KMS-11 (cell line): ENCODE results near the gene SPPL2A.

Experiments
- H2AFZ ChIP-seq: fragments of 200-600 bp; sonication (generic); 2 replicates; pipeline ENCODE4 v1.6.1; 2016; ENCODE audit warnings: antibody characterized with exemption, mixed run types, low read depth
- H3K27ac ChIP-seq: fragments of 200-600 bp; sonication (generic); 2 replicates; pipeline ENCODE4 v1.6.1; 2016; ENCODE audit warnings: mild to moderate bottlenecking, mixed run types
- H3K27me3 ChIP-seq: fragments of 200-600 bp; sonication (generic); 2 replicates; pipeline ENCODE4 v1.6.1; 2017; ENCODE audit warnings: mild to moderate bottlenecking, low read depth, mixed run types, moderate library complexity; ENCODE audit not compliant: insufficient read depth
- H3K36me3 ChIP-seq: fragments of 200-600 bp; sonication (generic); 2 replicates; pipeline ENCODE4 v1.6.1; 2017; ENCODE audit warnings: mild to moderate bottlenecking, mixed run types; ENCODE audit not compliant: insufficient read depth
- H3K4me1 ChIP-seq: fragments of 200-600 bp; sonication (generic); 2 replicates; pipeline ENCODE4 v1.6.1; 2016; ENCODE audit warnings: mild to moderate bottlenecking, low read depth, mixed run types; ENCODE audit not compliant: poor library complexity, severe bottlenecking
- H3K4me2 ChIP-seq: fragments of 200-600 bp; sonication (generic); 2 replicates; pipeline ENCODE4 v1.7.0; 2016; ENCODE audit warnings: mild to moderate bottlenecking, mixed run types
- H3K4me3 ChIP-seq: fragments of 200-600 bp; sonication (generic); IDR thresholded peaks from 2 replicates; pipeline ENCODE4 v1.6.1; 2017; ENCODE audit warnings: low read depth, low read length, mixed read lengths; ENCODE audit not compliant: insufficient read depth
- H3K79me2 ChIP-seq: fragments of 200-600 bp; sonication (generic); 2 replicates; pipeline ENCODE4 v1.6.1; 2016; ENCODE audit warnings: low read depth, mixed run types; ENCODE audit not compliant: insufficient read depth
- H3K9ac ChIP-seq: fragments of 200-600 bp; sonication (generic); 2 replicates; pipeline ENCODE4 v1.6.1; 2016; ENCODE audit warnings: mild to moderate bottlenecking, mixed run types
- H4K20me1 ChIP-seq: fragments of 200-600 bp; sonication (generic); 2 replicates; pipeline ENCODE4 v1.6.1; 2016; ENCODE audit warnings: mild to moderate bottlenecking, mixed run types; ENCODE audit not compliant: insufficient read depth
- TF ChIP-seq, protein P1 (sequence below): fragments of 200-600 bp; sonication (generic); conservative IDR thresholded peaks from 2 replicates; pipeline ENCODE4 v1.6.1; 2017; ENCODE audit warnings: low read depth, mild to moderate bottlenecking, antibody characterized with exemption, low read length, moderate library complexity, mixed read lengths

Gene SPPL2A

DNA sequence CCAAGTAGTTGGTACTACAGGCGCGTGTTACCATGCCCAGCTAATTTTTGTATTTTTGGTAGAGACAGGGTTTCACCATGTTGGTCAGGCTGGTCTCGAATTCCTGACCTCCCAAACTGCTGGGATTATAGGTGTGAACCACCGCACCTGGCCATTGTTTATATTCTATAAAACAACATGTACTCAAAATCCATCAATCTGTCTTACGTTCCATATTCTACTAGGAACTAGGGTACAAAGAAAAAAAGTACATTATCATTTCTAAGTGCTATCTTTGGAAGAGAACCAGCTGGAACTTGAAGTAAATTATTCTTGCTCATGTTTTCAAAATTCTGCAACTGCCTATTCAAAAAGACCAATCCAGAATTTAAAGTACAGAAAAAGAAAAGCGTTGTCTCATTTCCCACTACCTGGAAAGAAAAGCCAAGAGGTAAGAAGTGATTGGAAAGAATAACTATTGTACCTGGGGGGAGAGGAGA, 15.2 kb downstream of the SPPL2A start:
- H2AFZ ChIP-seq: no peak overlapping the region
- no peaks in the 10 kb centered on the region for H3K27me3 ChIP-seq
- H3K4me3 ChIP-seq: no peak overlapping the region
- H4K20me1 ChIP-seq: no peaks in the 10 kb centered on the region
- TF ChIP-seq, protein P1, sequence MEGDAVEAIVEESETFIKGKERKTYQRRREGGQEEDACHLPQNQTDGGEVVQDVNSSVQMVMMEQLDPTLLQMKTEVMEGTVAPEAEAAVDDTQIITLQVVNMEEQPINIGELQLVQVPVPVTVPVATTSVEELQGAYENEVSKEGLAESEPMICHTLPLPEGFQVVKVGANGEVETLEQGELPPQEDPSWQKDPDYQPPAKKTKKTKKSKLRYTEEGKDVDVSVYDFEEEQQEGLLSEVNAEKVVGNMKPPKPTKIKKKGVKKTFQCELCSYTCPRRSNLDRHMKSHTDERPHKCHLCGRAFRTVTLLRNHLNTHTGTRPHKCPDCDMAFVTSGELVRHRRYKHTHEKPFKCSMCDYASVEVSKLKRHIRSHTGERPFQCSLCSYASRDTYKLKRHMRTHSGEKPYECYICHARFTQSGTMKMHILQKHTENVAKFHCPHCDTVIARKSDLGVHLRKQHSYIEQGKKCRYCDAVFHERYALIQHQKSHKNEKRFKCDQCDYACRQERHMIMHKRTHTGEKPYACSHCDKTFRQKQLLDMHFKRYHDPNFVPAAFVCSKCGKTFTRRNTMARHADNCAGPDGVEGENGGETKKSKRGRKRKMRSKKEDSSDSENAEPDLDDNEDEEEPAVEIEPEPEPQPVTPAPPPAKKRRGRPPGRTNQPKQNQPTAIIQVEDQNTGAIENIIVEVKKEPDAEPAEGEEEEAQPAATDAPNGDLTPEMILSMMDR: no peak
- peaks cover 6% of the 10 kb centered on the region for H3K4me1 ChIP-seq
- no peaks in the 10 kb centered on the region for H3K36me3 ChIP-seq
- no peak overlapping the region for H3K9ac ChIP-seq
- H3K27ac ChIP-seq: no peak overlapping the region
- no peaks in the 10 kb centered on the region; the same call in none of the 2 replicates for H3K79me2 ChIP-seq
- H3K4me2 ChIP-seq: no peak overlapping the region

DNA sequence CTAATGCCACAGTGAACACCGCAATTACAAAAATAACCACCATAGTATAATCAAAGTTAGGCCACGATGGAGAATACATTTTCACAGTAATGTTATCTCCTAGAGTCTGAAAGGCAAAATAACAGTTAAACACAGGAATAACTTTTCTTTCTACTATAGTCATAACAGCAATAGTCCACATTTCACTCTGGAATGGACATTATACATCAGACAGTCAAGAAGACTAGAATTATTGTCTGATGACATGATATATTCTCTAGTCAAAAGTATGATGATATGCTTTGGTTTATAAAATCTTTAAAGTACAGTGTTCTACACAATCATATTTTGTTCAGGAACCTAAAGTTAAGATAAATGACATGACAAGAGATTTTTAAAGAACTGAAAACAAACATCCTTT, 18.0 kb downstream of the SPPL2A start:
- Histone ChIP-seq H3K27ac (no peak overlapping the region), H3K4me3 (no peak overlapping the region), H3K4me2 (no peak overlapping the region), H3K36me3 (no peaks in the 10 kb centered on the region), H3K9ac (no peak overlapping the region), H3K4me1 (no peaks in the 10 kb centered on the region), H3K27me3 (no peaks in the 10 kb centered on the region), H4K20me1 (no peaks in the 10 kb centered on the region), H2AFZ (no peak overlapping the region), H3K79me2 (no peaks in the 10 kb centered on the region; the same call in 1 of the 2 replicates)
- TF ChIP-seq, protein P1: no peak

DNA sequence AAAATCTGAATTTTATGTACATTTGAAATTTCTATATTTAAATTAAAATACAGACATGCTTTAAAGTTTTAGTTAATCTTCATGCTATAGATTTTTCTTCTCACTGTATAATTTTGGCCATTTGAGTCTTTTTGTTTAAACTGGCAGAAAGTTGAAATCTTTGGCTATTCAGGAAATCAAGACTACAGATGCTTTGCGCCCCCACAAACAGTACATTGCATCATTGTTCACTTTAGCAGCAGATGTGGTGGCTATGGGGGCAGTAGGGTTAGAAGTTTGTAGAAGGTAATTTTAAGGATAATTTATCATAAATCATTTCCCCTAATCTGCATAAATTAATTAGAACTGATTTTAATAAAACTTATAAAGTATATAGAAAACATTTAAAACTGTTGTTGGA, 20.9 kb downstream of the SPPL2A start:
- Histone ChIP-seq H3K27ac (no peak overlapping the region), H3K36me3 (no peaks in the 10 kb centered on the region), H3K4me1 (no peaks in the 10 kb centered on the region)

DNA sequence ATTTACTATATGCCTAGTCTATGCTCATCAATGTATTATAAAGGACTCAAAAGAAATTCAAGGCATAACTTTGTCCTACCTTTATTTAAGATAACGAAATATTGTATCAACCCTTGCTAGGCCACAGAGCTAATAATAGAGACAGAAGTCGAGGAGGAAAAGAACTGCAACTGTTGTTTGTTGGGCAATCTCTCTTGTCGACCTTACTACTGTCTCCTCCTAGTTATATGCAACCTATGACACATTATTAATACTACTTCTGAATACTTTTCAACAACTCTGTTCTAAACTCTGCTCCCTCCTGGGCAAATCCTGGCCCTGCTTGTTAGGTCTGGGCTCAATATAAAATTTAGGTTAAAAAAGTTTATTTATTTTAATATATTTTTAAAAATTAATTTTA, 24.6 kb downstream of the SPPL2A start:
- no peak overlapping the region for H2AFZ ChIP-seq
- TF ChIP-seq, protein P1: no peak
- no peak overlapping the region for H3K4me2 ChIP-seq
- H3K79me2 ChIP-seq: no peaks in the 10 kb centered on the region
- H3K27ac ChIP-seq: no peak overlapping the region
- no peaks in the 10 kb centered on the region for H3K4me1 ChIP-seq
- H3K27me3 ChIP-seq: no peaks in the 10 kb centered on the region
- H3K36me3 ChIP-seq: no peaks in the 10 kb centered on the region
- H3K9ac ChIP-seq: no peak overlapping the region
- H3K4me3 ChIP-seq: no peak overlapping the region
- no peaks in the 10 kb centered on the region for H4K20me1 ChIP-seq

More for the DNA sequence above, 20.9 kb downstream of the SPPL2A start:
- TF ChIP-seq, protein P1: no peak
- H3K4me3 ChIP-seq: no peak overlapping the region
- no peaks in the 10 kb centered on the region for H3K27me3 ChIP-seq
- no peak overlapping the region for H2AFZ ChIP-seq
- no peak overlapping the region for H3K9ac ChIP-seq
- no peak overlapping the region for H3K4me2 ChIP-seq
- H3K79me2 ChIP-seq: no peaks in the 10 kb centered on the region
- no peaks in the 10 kb centered on the region for H4K20me1 ChIP-seq
